M059J (cell line): Measurements from ENCODE around the gene MAGEB17. TPM values are rescaled to one million over a fixed set of nuclear protein-coding genes. Genes with fewer than 3 reads are reported as not detected.
"Not testable (repeated sequence)": the region's sequence is repeated elsewhere in the genome, so short reads cannot be mapped to it uniquely, and the experiment has no call there.

Experiments used
- DNase-seq: peaks from one replicate; pipeline ENCODE4 v3.0.0-alpha.2; 2012; ENCODE audit warnings: low read depth
- total RNA-seq: library from RNA; depleted of rRNA; stranded (reverse); fragments of >200 nt; shearing (Covaris generic); gene quantifications from 2 replicates; pipeline ENCODE4 v1.2.3, GENCODE V29; 2014

MAGEB17 gene
- total RNA-seq, 1 experiment from 2014 or later = not detected

GRCh38 chrX:16156692-16157331 is 10.5 kb upstream of the MAGEB17 start:
- no peak for DNase-seq

DNA sequence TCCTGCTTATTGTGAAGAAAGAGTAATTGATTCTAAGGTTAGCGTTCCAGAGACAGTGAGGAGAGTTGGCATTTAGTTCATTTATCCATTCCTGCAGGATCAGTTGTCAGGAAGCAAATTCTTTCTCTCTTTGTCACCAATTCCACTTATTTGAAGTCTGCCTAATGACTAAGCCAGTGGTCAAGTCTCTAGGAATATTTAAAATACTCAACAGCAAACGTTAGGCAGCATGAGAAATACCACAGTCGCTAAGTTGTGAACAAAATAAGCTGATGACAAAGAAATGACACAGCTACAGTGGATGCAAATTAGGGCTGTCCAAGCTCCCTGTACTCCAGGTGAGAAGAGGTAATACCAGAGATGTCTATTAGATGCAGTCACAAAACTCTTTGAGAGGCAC is 6.6 kb upstream of the MAGEB17 start:
- peak; percentile 95 for DNase-seq

GRCh38 chrX:16161173-16161572 is 6.1 kb upstream of the MAGEB17 start:
- DNase-seq = not testable (repeated sequence)

GRCh38 chrX:16162391-16162790 is 4.9 kb upstream of the MAGEB17 start:
- DNase-seq = no peak

GRCh38 chrX:16164748-16165147 is 2.5 kb upstream of the MAGEB17 start:
- DNase-seq = no peak

DNA sequence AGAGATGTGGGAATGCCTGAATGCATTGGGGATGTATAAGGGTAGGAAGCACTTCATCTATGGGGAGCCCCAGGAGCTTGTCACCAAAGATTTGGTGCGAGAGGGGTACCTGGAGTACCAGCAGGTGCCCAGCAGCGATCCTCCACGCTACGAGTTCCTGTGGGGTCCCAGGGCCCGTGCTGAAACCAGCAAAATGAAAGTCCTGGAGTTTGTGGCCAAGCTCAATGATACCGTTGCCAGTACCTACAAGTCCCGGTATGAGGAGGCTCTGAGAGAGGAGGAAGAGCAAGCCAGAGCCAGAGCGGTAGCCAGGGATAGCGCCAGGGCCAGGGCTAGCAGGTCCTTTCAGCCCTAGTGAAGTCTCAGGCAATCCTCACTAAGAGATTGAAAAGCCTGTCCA is 3.8 kb downstream of the MAGEB17 start:
- DNase-seq = no peak

DNA sequence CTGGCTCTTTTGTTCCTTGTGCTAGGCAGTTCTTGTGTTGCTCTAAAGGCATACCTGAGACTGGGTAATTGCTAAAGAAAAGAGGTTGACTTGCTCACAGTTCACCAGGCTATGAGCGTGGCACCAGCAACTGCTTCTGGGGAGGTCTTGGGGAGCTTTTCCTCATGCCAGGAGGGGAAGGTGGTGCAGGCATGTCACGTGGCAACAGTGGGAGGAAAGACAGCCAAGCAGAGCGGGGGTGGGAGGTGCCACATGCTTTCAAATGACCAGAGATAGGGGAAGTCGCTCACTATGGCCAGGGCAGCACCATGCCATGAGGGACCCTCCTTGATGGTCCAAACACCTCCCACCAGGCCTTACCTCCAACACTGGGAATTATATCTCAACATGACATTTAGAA is 4.7 kb downstream of the MAGEB17 start:
- no peak for DNase-seq

DNA sequence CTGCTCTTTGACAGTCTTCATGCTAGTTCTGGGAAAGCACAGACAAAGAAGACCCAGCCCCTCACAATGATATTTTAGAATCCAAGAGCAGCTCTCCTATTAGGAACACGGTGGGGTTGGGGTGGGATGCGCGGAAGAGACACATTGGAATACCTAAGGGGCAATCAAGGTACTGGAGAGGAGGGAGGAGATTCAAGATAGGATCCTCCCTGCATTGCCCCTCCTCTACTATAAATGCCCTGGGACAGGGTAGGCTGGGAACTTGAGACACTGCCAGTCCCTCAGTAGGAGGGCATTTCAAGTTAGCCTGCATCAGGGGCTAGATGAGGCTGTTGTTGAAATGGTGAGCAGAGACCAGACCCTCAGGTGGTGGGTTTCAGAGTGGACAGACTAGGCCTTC is 5.1 kb downstream of the MAGEB17 start:
- DNase-seq = no peak

GRCh38 chrX:16175329-16176061 is 8.2 kb downstream of the MAGEB17 start:
- no peak for DNase-seq

- DNase-seq = no peak
These were observed 10.0 kb downstream of the MAGEB17 start for GRCh38 chrX:16177260-16177659.

DNA sequence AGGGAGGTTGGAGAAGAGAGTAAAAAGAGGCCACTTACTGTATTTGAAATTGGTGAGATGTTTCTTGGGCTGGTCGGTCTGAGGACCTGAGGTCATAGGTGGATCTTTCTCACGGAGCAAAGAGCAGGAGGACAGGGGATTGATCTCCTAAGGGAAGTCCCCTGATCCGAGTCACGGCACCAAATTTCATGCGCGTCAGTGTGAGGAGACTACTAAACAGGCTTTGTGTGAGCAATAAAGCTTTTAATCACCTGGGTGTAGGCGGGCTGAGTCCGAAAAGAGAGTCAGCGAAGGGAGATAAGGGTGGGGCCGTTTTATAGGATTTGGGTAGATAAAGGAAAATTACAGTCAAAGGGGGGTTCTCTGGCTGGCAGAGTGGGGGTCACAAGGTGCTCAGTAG is 16.6 kb downstream of the MAGEB17 start:
- DNase-seq = not testable (repeated sequence)

GRCh38 chrX:16185725-16186136 is 18.4 kb downstream of the MAGEB17 start:
- DNase-seq = peak; percentile 94

DNA sequence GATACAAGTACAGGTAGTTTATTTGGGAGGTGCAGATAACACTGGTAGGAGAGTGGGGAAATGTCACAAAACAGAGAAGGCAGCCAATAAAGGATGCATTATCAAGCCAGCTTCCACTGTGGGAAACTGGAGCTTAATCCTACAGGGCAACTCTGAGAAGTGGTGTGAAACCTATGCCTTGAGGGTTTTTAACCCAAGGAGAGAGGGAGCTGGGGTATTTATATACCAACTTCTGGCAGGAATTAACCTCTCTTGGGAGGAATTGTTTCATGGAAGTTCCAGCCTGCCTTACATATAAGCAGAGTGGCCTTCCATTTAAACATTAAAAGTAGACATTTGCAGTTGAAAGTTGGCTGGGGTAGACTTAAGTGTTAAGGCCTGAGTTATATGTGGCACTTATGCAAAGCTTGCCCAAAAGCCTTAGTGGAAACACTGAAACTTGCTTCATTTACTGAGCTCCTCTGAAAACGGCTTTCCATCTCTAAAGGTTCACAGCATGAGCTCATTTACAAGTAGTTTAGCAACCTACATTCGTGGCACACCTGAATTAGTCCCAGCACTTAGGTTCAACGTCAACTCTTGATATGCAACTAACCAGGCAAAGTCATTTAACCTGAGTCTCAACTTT is 19.2 kb downstream of the MAGEB17 start:
- peak; percentile 47 for DNase-seq

GRCh38 chrX:16187024-16187760 is 19.9 kb downstream of the MAGEB17 start:
- DNase-seq = peak; percentile 9

GRCh38 chrX:16188687-16189086 is 21.4 kb downstream of the MAGEB17 start:
- peak; percentile 40 for DNase-seq

GRCh38 chrX:16191605-16192004 is 24.3 kb downstream of the MAGEB17 start:
- DNase-seq = no peak

DNA sequence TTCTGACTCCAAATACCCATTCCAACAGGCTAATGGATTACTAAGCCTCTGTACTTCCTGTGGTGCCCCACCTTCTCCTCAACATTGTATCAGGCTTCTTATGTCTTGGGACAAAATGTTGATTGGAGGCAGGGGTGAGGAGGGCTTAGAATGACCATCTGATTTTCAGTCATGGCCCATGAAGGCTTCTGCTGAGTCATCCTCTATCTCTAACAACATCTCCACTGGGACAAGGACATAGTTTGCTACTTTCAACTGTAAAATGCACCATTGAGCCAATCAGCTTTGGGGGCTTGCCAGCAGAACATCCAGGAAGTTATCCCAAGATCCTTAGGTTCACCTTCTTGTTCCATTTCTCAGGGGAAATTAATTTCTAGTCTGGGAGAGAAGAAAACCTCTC is 29.5 kb downstream of the MAGEB17 start:
- peak; percentile 40 for DNase-seq

GRCh38 chrX:16199343-16199742 is 32.1 kb downstream of the MAGEB17 start:
- DNase-seq = no peak

DNA sequence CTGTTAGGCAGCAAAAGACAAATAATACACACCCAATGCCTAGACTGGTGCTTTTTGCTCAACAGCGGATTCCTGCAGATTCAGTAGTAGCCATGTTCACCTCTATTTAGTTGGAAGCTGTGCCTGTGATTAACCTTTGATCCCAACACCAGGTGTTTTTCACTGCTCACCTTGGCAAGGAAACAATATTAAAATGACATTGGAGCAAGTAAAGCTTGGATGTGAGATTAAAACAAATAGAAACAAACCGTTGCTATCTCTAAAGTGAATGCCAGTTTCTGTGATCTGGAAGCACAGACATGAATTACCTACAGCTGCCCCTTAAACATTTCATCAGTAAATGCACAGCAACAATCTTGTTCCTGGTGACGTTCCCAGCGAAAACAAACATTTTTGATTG is 35.7 kb downstream of the MAGEB17 start:
- DNase-seq = no peak

GRCh38 chrX:16204538-16204937 is 37.3 kb downstream of the MAGEB17 start:
- DNase-seq = no peak

DNA sequence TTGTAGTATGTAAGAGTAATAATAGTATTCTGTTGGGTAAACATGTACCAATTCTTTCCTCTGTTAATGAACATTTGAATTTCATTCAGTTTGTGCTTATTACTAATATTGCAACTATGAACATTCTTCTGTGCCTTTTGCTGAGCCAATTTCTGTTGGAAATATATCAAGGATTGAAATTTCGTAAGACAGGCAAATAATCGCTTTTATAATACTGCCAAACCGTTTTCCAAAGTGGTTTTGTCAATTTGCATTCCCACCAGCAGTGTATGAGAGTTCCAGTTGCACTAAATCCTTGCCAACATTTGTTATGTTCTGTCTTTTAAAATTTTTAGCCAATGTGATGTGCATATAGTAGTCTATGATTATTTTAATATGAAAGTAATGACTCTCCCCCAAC is 38.6 kb downstream of the MAGEB17 start:
- DNase-seq = no peak

- no peak for DNase-seq
These were observed 40.4 kb downstream of the MAGEB17 start for GRCh38 chrX:16207634-16208033.
